GM23338 (cell line): ENCODE results near the gene SPN. TPM values are rescaled to one million over a fixed set of nuclear protein-coding genes. Genes with fewer than 3 reads are reported as not detected.

Experiments
- ATAC-seq: fragments of 200-7000 bp; cut with Tn5 transposase; 3 replicates; pipeline ENCODE4 v1.9.1; 2020
- DNase-seq: peaks from one replicate; pipeline ENCODE4 v3.0.0-alpha.2; 2015; ENCODE audit warnings: low spot score
- H2AFZ ChIP-seq: fragments of 200-600 bp; sonication (generic); 2 replicates; pipeline ENCODE4 v1.8.0; 2016; ENCODE audit warnings: antibody characterized with exemption, mild to moderate bottlenecking, moderate library complexity
- H3F3A ChIP-seq: fragments of 200-600 bp; sonication (generic); replicated peaks from 2 replicates; pipeline ENCODE4 v1.8.0; 2017; ENCODE audit warnings: antibody characterized with exemption, mixed run types, low read depth
- H3K27ac ChIP-seq: fragments of 200-600 bp; sonication (generic); 2 replicates; pipeline ENCODE4 v1.6.1; 2016; ENCODE audit warnings: low read depth
- H3K27me3 ChIP-seq: fragments of 200-600 bp; sonication (generic); 2 replicates; pipeline ENCODE4 v1.8.0; 2016; ENCODE audit warnings: mild to moderate bottlenecking, mixed run types, moderate library complexity; ENCODE audit not compliant: insufficient read depth
- H3K36me3 ChIP-seq: fragments of 200-600 bp; sonication (generic); 2 replicates; pipeline ENCODE4 v1.8.0; 2016; ENCODE audit warnings: mild to moderate bottlenecking; ENCODE audit not compliant: insufficient read depth
- H3K4me1 ChIP-seq: fragments of 200-600 bp; sonication (generic); 2 replicates; pipeline ENCODE4 v1.8.0; 2016; ENCODE audit warnings: mild to moderate bottlenecking, moderate library complexity; ENCODE audit not compliant: insufficient read depth
- H3K4me2 ChIP-seq: fragments of 200-600 bp; sonication (generic); 2 replicates; pipeline ENCODE4 v1.7.1; 2017; ENCODE audit warnings: mixed run types
- H3K4me3 ChIP-seq: fragments of 200-600 bp; sonication (generic); 2 replicates; pipeline ENCODE4 v1.6.1; 2016; ENCODE audit warnings: mixed run types
- H3K79me2 ChIP-seq: fragments of 200-600 bp; sonication (generic); replicated peaks from 2 replicates; pipeline ENCODE4 v1.8.0; 2017; ENCODE audit warnings: mild to moderate bottlenecking; ENCODE audit not compliant: insufficient read depth
- H3K9me2 ChIP-seq: fragments of 200-600 bp; sonication (generic); 2 replicates; pipeline ENCODE4 v1.8.0; 2017; ENCODE audit not compliant: insufficient read depth
- H4K20me1 ChIP-seq: fragments of 200-600 bp; sonication (generic); replicated peaks from 2 replicates; pipeline ENCODE4 v1.8.0; 2017; ENCODE audit warnings: mild to moderate bottlenecking; ENCODE audit not compliant: insufficient read depth
- H3K27ac Mint-ChIP-seq: 2 replicates; pipeline ENCODE4 v1.8.0; 2020; ENCODE audit warnings: inconsistent platforms, mild to moderate bottlenecking, moderate library complexity, mixed read lengths
- H3K27me3 Mint-ChIP-seq: 3 replicates; pipeline ENCODE4 v1.8.0; 2022; ENCODE audit warnings: low read depth, mild to moderate bottlenecking, moderate library complexity, mixed read lengths, inconsistent platforms; ENCODE audit not compliant: insufficient read depth, poor library complexity
- H3K36me3 Mint-ChIP-seq: 3 replicates; pipeline ENCODE4 v1.8.0; 2021; ENCODE audit warnings: low read depth, mild to moderate bottlenecking, inconsistent platforms, moderate library complexity, mixed read lengths
- H3K4me1 Mint-ChIP-seq: 3 replicates; pipeline ENCODE4 v1.8.0; 2020; ENCODE audit warnings: mild to moderate bottlenecking, inconsistent platforms, mixed read lengths
- H3K4me3 Mint-ChIP-seq: 3 replicates; pipeline ENCODE4 v1.8.0; 2021; ENCODE audit warnings: moderate library complexity, mild to moderate bottlenecking, inconsistent platforms, mixed read lengths
- H3K9me3 Mint-ChIP-seq: 3 replicates; pipeline ENCODE4 v1.8.0; 2020; ENCODE audit warnings: moderate library complexity, mild to moderate bottlenecking, inconsistent platforms, mixed read lengths
- CREB1 ChIP-seq: fragments of 250-450 bp; sonication (Bioruptor Pico); IDR thresholded peaks from 2 replicates; pipeline ENCODE4 v1.5.0; 2020; ENCODE audit warnings: low read depth, mild to moderate bottlenecking, moderate library complexity
- ETS1 ChIP-seq: IDR thresholded peaks from 2 replicates; pipeline ENCODE4 v1.6.1; 2016; ENCODE audit warnings: antibody characterized with exemption
- EZH2 ChIP-seq: fragments of 200-600 bp; sonication (generic); IDR thresholded peaks from one replicate; pipeline ENCODE4 v1.8.0; 2017; ENCODE audit warnings: antibody characterized with exemption, mild to moderate bottlenecking, low read depth; ENCODE audit not compliant: unreplicated experiment
- EZH2phosphoT487 ChIP-seq: fragments of 200-600 bp; sonication (generic); IDR thresholded peaks from one replicate; pipeline ENCODE4 v1.8.1; 2018; ENCODE audit warnings: antibody characterized with exemption; ENCODE audit not compliant: unreplicated experiment
- JUNB ChIP-seq: IDR thresholded peaks from one replicate; pipeline ENCODE4 v1.6.1; 2016; ENCODE audit warnings: antibody characterized with exemption; ENCODE audit not compliant: unreplicated experiment
- NANOG ChIP-seq: IDR thresholded peaks from 2 replicates; pipeline ENCODE4 v1.6.1; 2016; ENCODE audit warnings: antibody characterized with exemption, borderline replicate concordance
- POLR2AphosphoS5 ChIP-seq: IDR thresholded peaks from 2 replicates; pipeline ENCODE4 v1.6.1; 2016; ENCODE audit warnings: antibody characterized with exemption, low read depth
- ZNF114 ChIP-seq: fragments of 250-450 bp; sonication (Bioruptor Pico); IDR thresholded peaks from 2 replicates; pipeline ENCODE4 v1.5.0; 2020; ENCODE audit warnings: mild to moderate bottlenecking, moderate library complexity
- ZNF331 ChIP-seq: fragments of 250-450 bp; sonication (Bioruptor Pico); IDR thresholded peaks from 2 replicates; pipeline ENCODE4 v1.5.0; 2020; ENCODE audit warnings: low read depth, mild to moderate bottlenecking, moderate library complexity
- ZNF462 ChIP-seq: fragments of 250-450 bp; sonication (Bioruptor Pico); IDR thresholded peaks from 2 replicates; pipeline ENCODE4 v1.5.0; 2020; ENCODE audit warnings: mild to moderate bottlenecking, moderate library complexity
- polyA plus RNA-seq: library from polyadenylated mRNA; unstranded; fragments of >200 nt; fragmentation: Nextera tagmentation; extraction: Ambion mirVana; gene quantifications from 2 replicates; pipeline ENCODE4 v1.2.1, GENCODE V29; 2016
- total RNA-seq: library from RNA; depleted of rRNA; stranded (reverse); fragments of >200 nt; shearing (Covaris generic); gene quantifications from 2 replicates; pipeline ENCODE4 v1.2.3, GENCODE V29; 2014

The SPN gene
- total and polyA plus RNA-seq, 2 experiments from 2014 or later = 0.52 to 2.3 TPM

GRCh38 chr16:29675811-29676643 is 13.0 kb downstream of the SPN start:
- H3K36me3 Mint-ChIP-seq = peaks cover 11% of the 10 kb centered on the region; the same call in 2 of the 3 replicates
- Histone ChIP-seq H3K27me3 (no peaks in the 10 kb centered on the region), H3K4me3 (no peak overlapping the region), H3K9me2 (no peaks in the 10 kb centered on the region), H3K27ac (no peak overlapping the region; the same call in 1 of the 2 replicates), H3F3A (peaks cover 18% of the 10 kb centered on the region), H3K4me2 (no peak overlapping the region), H3K36me3 (no peaks in the 10 kb centered on the region), H4K20me1 (no peaks in the 10 kb centered on the region), H3K79me2 (peaks cover 11% of the 10 kb centered on the region), H3K4me1 (peaks cover 20% of the 10 kb centered on the region), H2AFZ (no peak overlapping the region)
- H3K9me3 Mint-ChIP-seq = peaks cover 4% of the 10 kb centered on the region; the same call in 1 of the 3 replicates
- ATAC-seq = peak; percentile 49
- peaks cover 16% of the 10 kb centered on the region for H3K4me1 Mint-ChIP-seq
- TF ChIP-seq POLR2AphosphoS5 (no peak), ETS1 (peak; percentile 56; the same call in 1 of the 2 replicates)
- H3K27me3 Mint-ChIP-seq = peaks cover 15% of the 10 kb centered on the region
- H3K4me3 Mint-ChIP-seq = no peak overlapping the region
- DNase-seq = peak; percentile 85
- peak overlapping the region; percentile 7; the same call in 1 of the 2 replicates for H3K27ac Mint-ChIP-seq

GRCh38 chr16:29676989-29677785 is 14.1 kb downstream of the SPN start:
- Histone ChIP-seq H3F3A (peaks cover 18% of the 10 kb centered on the region), H3K79me2 (peaks cover 22% of the 10 kb centered on the region), H3K4me2 (no peak overlapping the region), H3K36me3 (no peaks in the 10 kb centered on the region; the same call in 1 of the 2 replicates), H4K20me1 (no peaks in the 10 kb centered on the region), H3K4me3 (no peak overlapping the region), H3K27ac (no peak overlapping the region), H3K27me3 (no peaks in the 10 kb centered on the region), H2AFZ (no peak overlapping the region), H3K9me2 (no peaks in the 10 kb centered on the region), H3K4me1 (peaks cover 23% of the 10 kb centered on the region)
- H3K27ac Mint-ChIP-seq = peak overlapping the region; percentile 78
- peaks cover 4% of the 10 kb centered on the region; the same call in 1 of the 3 replicates for H3K9me3 Mint-ChIP-seq
- no peak overlapping the region for H3K4me3 Mint-ChIP-seq
- peaks cover 20% of the 10 kb centered on the region; the same call in 2 of the 3 replicates for H3K36me3 Mint-ChIP-seq
- H3K27me3 Mint-ChIP-seq = peaks cover 15% of the 10 kb centered on the region
- peaks cover 19% of the 10 kb centered on the region for H3K4me1 Mint-ChIP-seq
- DNase-seq (no peak), ATAC-seq (no peak)
- no peak for TF ChIP-seq ZNF462 (CRISPR knock-in tag)
- no peak for TF ChIP-seq NANOG
- TF ChIP-seq EZH2 = no peak
- TF ChIP-seq ETS1 = no peak
- TF ChIP-seq CREB1 (CRISPR knock-in tag) = no peak
- TF ChIP-seq EZH2phosphoT487 = no peak
- no peak for TF ChIP-seq ZNF331 (CRISPR knock-in tag)
- TF ChIP-seq JUNB = no peak
- no peak for TF ChIP-seq ZNF114 (CRISPR knock-in tag)
